NCI-H345 treated with DMSO at 0.1 percent for 48 hours (cell line): ENCODE data around the gene RPL38.

Source experiments
- DNase-seq: peaks from one replicate; lab custom pipeline; 2025; ENCODE audit not compliant: unreplicated experiment; lab: John Stamatoyannopoulos, UW

RPL38 gene

DNA sequence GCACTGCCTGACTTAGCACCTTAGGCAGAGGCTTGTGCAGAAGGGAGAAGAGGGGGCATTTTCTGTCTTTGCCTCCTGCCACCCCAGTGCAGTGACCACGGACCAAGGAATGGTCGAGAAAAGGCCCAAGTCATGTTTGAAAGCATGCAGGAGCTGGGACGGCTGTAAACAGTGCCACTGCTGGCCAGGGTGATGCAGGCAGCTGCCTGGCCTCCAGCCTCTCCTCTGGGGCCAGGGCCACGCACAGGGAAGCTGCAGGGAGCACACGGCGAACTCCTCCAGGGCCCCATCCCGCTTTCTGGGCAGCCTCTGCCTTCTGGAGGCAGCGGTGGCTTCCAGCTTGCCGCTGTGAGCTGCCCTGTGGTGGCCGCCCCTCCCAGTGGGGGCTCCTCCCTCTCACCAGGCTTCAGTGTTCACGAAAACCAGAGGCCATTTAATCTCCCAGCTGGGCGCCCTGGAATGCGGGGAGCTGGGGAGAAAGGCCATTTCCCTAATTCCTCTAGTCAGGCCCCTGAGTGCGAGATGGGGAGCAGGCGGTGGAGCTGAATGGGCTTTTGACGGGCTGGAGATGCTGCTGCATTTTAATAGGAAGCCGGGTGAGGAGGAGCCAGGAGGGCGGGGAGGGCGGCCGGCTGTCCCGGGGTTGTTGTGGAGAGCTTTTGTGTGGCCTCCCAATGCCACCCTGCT, 41.8 kb downstream of the RPL38 start:
- DNase-seq = no peak

DNA sequence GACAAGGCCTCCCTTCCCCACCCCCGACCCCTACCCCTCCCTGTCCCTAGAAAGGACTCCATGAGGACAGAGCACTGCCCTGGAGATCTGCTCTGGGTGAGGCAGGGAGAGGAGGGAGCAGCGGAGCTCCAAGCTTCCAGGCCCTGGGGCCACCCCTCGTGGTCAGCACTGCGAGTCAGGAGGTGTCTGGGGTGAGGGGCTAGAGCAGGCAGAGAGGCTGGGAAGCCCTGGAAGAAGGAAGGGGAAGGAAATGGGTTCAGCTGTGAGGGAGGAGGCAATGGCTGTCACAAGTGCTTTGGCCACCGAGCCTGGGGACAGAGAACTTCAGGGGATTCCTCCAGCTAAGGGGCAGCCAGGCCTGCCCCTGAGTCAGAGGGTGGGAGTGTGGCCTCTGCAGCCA, 42.4 kb downstream of the RPL38 start:
- DNase-seq = no peak

DNA sequence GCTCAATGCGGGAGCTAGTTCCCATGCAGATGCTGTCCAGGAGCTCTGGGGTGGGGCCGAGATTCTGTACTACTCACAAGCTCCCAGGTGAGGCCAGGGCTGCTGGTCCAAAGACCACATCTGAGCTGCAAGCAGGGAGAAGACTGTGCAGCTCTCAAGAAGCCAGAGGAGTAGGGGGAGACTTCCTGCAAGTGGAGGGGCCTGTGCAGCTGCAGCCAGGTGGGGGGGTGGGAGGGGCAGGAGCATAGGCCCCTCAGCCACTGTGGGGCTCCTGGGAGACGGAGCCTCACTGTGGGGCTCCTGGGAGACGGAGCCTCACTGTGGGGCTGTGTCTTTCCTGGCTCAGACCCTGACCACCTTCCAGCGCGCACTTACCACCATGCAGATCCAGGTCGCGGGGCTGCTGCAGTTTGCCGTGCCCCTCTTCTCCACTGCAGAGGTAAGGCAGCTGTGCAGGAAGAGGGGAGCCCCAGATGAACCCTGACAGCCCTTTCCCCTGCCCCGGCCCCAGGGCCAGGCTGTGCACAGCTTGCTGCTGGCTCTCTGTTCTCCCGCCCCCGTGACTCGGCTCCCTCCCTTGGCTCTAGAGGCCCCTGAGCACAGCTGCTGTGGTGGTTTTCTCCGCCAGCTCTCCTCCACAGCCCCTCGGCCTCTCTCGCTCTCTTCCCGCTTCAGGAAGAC, 46.3 kb downstream of the RPL38 start:
- no peak for DNase-seq

DNA sequence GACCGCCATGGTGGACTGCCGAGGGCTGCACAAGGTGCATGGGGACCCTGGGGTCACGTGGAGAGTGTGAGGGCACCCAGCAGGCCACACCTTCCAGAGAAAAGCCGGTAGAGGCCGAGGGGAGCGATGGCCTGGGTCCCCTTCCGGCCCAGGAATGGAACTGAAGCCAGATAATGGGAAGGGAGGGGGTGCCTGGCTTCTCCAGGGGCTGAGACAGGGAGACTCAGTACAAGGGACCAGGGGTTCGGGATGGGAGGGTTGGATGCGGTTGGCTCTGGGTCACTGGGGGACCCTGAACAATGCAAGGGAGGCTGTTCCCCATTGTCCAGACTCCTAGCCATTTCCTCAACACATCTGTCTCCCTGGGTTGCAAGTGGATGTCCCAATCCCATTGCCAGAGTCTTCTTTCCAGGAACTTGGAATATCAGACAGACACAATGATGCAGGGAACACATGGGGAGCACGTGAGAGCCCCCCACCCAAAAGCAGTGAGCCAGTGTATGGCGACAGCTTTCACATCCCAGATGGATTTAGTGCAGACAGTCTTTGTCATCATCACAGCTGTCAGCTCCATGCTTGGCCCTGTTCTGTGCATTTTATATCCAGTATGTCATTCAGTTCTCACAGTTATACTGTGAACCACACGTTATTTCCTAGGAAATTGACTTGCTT, 47.0 kb downstream of the RPL38 start:
- DNase-seq = no peak

DNA sequence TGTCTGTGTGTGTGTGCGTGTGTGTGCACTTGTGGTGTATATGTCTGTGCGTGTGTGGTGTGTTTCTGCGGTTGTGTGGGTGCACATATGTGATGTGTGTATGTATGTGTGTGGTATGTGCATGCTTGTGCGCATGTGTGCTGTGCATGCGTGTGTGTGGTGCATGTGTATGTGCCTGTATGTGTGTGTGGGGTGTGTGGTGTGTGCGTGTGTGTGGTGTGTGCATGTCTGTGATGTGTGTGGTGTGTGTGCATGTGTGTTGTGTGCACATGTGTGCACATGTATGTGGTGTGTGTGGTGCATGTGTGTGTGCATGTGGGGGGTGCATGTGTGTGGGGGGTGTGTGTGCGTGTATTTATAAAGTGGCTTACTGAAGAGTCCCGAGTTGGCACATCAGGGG, 47.6 kb downstream of the RPL38 start:
- no peak for DNase-seq

DNA sequence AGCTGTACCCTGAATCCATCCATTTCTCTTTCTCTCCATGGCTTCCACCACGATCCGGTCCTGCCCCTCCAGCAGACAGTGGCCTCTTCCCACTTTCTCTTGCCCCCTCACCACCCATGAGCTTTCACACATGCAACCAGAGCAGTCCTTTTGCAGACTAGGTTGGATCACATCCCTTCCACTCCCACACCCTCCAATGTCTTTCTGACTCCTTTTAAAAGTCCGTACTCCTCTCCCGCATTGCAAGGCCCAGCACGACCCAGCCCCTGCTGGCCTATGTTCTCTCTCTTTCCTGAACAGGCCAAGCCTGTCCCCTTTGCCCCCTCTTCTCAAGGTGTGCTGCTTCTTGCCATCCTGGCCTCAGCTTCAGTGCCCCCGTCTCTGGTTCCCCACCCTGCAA, 48.1 kb downstream of the RPL38 start:
- DNase-seq = no peak

DNA sequence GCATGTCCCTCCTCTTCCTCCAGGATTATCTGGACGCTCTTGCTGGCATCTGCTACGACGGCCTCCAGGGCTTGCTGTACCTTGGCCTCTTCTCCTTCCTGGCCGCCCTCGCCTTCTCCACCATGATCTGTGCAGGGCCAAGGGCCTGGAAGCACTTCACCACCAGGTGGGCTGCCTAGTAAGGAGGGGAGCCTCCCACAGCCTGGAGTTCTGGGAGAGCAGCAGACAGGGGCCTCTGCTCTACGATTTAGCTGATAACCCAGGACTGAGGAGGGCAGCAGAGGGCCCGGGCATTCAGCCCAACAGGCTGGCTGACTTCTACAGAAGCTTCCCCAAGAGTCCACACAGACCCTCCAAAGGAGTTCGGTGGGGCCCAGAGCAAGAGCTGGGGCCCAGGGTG, 48.7 kb downstream of the RPL38 start:
- DNase-seq = no peak

DNA sequence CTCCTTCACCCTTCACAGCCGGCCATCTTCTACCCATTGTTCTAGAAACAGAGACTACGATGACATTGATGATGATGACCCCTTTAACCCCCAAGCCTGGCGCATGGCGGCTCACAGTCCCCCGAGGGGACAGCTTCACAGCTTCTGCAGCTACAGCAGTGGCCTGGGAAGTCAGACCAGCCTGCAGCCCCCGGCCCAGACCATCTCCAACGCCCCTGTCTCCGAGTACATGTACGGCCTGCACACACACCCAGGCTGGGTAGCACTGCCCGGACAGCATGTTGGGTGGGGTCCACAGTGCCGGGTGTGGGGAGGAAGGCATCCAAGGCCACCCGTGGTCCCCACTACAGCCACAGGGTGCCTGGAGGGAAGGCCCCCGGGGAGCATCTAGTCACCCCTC, 49.6 kb downstream of the RPL38 start:
- no peak for DNase-seq

DNA sequence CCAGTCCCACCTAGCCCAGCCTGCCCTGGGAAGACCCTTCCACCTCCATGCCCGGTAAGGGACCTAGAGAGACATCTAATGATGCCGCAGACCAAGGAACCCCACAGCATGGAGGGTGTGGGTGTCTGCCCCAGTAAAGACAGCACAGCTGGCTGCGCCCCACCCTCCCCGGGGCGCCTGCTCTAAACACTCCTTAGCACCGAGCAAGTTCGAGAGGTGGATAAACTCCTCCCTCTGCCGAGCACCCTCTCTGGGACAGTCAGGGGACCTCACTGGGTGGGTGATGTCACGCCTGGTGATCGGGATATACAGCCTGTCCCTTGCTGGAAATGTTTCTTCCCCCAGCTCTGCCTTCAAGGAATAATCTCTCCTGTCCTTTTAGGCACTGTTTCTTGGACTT, 53.8 kb downstream of the RPL38 start:
- no peak for DNase-seq

DNA sequence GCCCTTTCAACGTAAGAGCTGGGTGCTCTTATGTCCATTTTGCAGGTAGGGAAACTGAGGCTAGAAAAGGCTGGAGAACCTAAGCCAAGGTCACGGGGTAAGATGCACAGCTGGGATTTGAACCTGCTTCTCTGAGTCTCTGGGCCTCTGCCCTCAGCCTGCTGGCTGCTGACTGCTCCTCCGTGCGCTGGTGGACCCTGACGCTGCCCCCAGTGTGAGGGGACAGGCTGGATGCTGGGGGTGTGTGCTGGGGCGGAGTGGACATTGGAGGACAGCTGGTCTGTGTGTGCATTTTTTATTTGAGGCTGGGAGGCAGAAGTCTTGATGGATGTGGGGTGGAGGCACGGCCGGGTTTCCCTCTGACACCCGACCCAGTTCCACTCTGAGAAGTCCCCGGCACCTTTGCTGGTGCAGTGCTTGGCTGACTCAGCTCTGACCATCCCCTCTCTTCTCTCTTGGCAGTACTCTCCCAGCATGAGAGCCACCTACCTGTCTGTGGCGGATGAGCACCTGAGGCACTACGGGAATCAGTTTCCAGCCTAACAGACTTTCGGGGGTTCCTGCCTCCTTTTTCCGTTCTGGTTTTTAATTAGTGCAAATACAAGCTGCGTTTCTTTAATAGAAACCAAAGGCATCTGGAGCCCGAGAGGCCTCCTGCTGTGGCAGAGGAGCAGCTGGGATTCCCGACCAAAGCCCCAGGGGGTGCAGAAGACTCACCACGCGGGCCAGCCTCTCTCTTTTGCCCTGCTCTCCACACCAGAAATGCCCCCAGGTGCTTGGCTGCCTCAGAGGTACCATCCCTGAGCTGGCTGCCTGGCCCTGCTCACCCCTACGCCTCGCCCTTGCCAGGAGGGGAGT, 56.4 kb downstream of the RPL38 start:
- DNase-seq = peak; percentile 76
